AG09309 (cell line): Measurements from ENCODE around the gene SIX1.

Experiments
- DNase-seq: peaks from one replicate; pipeline ENCODE4 v3.0.0-alpha.2; 2010; ENCODE audit warnings: low read depth
- H3K4me3 ChIP-seq: 2 replicates; pipeline ENCODE4 v1.5.1; 2011; ENCODE audit warnings: mild to moderate bottlenecking, low read depth, low read length, moderate library complexity; ENCODE audit not compliant: control insufficient read depth
- TF ChIP-seq, protein P1 (sequence below): IDR thresholded peaks from 2 replicates; pipeline ENCODE4 v1.5.1; 2011; ENCODE audit warnings: mild to moderate bottlenecking, low read depth, low read length, inconsistent platforms; ENCODE audit not compliant: insufficient read depth, control insufficient read depth; ENCODE audit errors: missing control alignments

Gene SIX1

DNA sequence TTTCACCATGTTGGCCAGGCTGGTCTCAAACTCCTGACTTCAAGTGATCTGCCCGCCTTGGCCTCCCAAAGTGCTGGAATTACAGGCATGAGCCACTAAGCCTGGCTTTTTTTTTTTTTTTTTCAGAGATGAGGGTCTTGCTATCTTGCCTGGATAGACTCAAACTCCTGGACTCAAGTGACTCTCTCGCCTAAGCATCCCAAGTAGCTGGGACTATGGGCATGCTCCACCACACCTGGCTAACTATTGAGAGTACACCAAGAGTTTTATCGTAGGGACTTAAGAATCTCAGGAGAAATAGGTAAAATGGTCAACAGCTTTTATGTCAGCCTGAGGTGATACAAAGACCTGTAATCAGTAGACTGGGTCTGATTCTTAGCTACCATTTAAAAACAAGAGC lies 31.2 kb upstream of the SIX1 start:
- no peak overlapping the region for H3K4me3 ChIP-seq
- no peak for DNase-seq
- TF ChIP-seq, protein P1, sequence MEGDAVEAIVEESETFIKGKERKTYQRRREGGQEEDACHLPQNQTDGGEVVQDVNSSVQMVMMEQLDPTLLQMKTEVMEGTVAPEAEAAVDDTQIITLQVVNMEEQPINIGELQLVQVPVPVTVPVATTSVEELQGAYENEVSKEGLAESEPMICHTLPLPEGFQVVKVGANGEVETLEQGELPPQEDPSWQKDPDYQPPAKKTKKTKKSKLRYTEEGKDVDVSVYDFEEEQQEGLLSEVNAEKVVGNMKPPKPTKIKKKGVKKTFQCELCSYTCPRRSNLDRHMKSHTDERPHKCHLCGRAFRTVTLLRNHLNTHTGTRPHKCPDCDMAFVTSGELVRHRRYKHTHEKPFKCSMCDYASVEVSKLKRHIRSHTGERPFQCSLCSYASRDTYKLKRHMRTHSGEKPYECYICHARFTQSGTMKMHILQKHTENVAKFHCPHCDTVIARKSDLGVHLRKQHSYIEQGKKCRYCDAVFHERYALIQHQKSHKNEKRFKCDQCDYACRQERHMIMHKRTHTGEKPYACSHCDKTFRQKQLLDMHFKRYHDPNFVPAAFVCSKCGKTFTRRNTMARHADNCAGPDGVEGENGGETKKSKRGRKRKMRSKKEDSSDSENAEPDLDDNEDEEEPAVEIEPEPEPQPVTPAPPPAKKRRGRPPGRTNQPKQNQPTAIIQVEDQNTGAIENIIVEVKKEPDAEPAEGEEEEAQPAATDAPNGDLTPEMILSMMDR: no peak

DNA sequence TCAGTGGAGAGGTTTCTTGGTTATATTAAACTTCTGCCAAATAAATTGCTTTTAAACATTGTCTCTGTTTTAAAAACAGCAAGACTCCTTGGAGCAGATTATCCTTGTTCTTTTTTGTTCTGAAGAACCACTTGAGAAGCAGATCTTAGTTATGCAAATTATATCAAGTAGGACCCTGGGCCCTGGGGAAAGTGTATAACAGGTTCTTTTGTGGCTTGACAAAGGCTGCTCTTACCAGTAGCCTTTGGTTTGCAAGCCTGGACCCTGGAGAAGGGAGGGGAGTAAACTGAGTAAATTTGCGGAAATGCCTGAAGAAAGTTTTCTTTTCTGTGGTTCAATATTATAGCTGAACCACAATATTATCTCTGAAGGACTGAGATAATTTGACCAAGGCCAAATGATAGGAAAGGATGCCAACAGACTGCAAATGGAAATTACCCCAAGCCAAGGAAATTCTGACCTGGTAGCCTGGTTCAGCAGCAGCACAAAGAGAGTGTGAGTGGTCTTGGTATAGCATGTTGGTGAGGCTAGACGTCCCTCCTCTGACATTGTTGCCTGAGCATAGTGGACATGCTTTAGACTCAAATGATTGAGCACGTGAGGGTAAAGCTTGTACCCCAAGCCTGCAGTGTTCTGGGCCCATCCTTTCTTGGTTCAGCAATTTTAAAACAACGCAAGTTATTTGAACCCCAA lies 30.4 kb upstream of the SIX1 start:
- no peak for DNase-seq
- H3K4me3 ChIP-seq: no peak overlapping the region
- TF ChIP-seq, protein P1: no peak

DNA sequence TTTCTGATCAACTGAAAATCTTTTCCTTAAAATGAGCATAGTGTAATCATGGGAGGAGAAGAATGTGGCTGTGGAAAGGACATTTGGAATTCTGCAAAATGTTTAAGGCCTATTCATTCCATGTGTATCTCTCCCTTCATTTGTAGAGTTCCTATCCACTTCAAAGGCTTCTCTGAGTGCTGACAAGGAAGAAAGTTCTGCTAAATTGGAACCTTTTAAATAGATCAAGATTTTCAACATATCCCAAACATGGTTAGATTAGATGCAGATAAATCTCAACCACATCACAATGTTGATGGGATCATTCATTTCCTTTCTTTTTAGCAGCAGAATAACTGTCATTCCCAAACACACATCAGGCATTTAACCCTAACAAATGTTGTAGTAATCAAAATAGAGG lies 28.4 kb upstream of the SIX1 start:
- H3K4me3 ChIP-seq: no peak overlapping the region
- DNase-seq: no peak
- TF ChIP-seq, protein P1: no peak

DNA sequence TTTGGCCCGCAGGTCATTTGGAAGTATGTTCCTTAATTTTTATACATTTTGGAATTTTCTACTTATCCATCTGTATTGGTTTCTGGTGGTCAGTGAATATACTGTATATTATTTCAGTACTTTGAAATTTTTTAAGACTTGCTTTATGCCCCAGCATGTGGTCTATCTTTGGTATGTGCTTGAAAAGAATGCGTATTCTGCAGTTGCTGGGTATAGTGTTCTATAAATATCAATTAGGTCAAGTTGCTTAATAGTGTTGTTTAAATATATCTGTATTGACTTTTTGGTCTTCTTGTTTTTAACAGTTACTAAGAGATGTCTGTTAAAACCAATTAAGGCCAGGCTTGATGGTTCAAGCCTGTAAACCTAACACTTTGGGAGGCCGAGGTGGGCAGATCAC lies 21.7 kb upstream of the SIX1 start:
- H3K4me3 ChIP-seq: no peak overlapping the region
- no peak for DNase-seq
- TF ChIP-seq, protein P1: no peak

DNA sequence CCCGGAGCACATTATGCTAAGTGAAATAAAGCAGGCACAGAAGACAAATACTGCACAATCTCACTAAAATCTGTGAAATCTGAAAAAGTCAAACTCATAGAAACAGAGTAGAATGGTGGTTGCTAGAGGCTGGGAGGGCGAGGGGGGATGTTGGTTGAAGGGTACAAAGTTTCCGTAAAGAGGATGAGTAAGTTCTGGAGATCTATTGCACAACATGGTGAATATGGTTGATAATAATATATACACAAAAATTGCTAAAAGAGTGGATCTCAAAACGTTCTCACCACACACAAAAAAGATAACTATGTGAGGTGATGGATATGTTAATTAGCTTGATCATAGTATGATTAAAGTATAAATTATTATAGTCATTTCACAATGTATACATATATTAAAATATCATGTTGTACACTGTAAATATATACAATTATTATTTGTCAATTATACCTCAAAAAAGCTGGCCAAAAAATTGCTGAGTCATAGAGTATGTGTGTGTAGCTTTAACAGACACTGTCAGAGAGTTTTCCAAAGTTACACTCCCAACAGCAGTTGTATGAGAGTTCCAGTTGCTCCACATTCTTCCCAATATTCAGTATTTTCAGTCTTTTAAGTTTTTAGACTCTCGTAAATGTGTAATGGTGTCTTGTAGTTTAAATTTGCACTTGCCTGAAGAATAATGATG lies 19.3 kb upstream of the SIX1 start:
- TF ChIP-seq, protein P1: no peak
- no peak overlapping the region for H3K4me3 ChIP-seq
- DNase-seq: no peak

DNA sequence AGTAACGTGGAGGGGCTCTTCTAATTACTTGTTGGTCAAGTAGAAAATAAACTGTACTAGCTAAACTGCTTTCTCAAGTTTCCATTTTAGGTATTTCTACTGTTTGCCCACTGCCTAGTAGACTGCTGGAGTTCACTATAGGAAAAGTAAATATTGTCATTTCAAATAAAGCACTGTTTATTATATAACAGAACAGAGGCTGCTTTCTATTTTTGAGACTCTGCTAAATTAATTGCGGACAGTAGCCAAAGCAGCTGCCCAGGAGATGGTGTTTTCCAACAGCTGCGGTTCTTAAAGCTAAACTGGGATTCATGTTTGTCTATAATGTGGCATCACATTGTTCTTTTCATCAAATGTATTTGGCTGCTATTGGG lies 15.9 kb upstream of the SIX1 start:
- no peak for DNase-seq
- no peak overlapping the region for H3K4me3 ChIP-seq
- TF ChIP-seq, protein P1: no peak

DNA sequence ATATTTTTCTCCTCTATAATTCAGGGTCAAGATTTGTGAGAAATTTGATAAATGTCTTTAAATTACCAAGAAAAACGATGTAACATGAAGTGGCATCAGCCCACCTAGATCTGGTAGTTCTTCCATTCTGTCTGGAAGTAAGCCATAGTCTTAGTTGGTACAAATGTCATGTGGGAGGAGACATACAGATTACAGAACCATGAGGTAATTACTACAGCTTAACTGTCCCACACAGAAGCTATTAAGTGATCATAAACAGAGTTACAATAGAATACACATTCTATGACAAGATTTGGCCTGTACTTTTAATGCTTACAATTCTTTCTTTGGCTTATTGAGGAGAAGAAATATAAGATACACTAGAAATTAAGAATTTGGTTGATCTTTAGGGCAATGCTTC lies 13.7 kb upstream of the SIX1 start:
- DNase-seq: no peak
- H3K4me3 ChIP-seq: no peak overlapping the region
- TF ChIP-seq, protein P1: no peak
